Activated CD4-positive, alpha-beta T cell treated with anti-CD3 and anti-CD28 coated beads, Interleukin-2, amount 50 U/mL, for 4 hours (primary cell): ENCODE measurements around the gene KCTD5.

Experiments used
- DNase-seq, 2 experiments: peaks; one replicate each; pipeline ENCODE4 v3.0.0-alpha.2; 2020

Gene KCTD5

GRCh38 chr16:2734844-2735515 is 52.7 kb downstream of the KCTD5 start:
- no peak for DNase-seq

DNA sequence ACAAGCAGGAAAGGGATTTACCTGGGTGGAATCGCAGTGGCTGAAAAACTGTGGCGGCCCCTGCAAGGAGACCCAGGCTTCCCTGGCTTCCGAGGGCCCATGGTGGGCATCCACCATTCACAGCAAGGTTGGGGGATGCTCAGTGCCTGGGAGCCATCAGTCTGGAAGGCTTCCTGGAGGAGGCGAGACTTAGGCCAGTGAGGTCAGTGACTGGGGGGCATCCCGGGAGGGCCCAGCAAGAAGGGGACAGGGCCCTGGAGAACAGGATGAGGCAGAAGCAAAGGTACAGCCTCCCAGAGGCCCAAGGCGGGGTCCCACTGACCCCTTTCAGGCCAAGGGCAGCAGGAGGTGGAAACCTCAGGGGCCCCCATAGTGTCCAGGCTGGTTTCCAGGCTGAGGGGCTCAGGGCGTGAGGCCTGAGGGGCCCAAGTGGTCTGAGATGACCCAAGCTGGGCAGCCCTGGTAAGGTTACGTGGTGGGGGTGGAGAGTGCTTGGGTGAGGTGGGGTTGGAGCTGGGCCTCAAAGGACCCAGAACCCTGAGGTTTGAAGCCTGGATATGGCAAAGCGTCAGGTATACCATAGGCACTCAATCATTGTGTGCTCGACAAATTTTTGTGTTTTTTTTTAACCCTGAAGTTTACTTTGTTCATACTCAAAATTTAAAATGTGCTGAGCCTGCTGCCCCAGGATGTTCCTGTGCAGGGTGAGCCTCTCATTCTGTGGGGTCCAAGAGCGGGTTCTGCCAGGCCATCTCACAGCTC is 54.3 kb downstream of the KCTD5 start:
- DNase-seq, result no peak

GRCh38 chr16:2737238-2737605 is 54.9 kb downstream of the KCTD5 start:
- no peak for DNase-seq

- DNase-seq, result no peak
Measured at GRCh38 chr16:2737895-2738418, 55.6 kb downstream of the KCTD5 start.

- DNase-seq, result no peak
Measured at GRCh38 chr16:2738615-2739014, 56.3 kb downstream of the KCTD5 start.

DNA sequence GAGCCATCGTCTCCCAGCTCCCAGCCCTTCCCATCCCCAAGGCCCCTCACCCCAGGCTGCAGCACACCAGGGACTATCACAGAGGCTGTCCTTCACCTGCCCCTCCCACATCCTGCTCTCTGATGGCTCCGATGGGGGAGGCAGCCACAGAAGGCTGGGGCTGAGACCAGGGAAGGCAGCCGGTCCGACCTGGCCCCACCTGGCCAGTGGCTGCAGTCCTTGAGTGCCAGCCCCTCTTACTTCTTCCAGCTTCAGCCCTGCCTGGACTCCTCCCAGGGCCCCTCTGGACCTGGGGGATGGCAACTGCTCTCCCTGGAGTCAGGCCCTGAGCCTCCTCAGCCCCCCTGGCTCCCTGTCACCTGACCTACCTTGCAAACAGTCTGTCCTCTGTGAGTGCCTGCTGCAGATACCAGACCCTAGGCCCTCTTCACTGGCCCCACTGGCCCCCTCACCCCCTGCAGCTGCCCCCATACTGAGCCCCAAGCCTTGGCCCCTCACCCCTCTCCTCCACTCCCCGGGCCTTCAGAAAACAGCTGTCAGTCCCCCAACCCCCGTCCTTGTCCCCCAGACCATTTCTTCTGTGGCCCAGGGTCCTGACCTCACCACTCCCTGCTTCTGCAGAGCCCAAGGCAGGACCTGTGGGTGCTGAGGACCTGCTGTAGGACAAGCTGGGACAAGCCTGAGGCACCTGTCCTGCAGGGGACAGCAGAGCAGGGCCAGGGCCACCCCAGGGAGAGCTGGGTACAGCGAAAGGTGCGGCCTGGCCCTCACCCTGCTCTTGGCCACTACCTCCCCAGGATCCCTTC is 57.5 kb downstream of the KCTD5 start:
- no peak for DNase-seq

GRCh38 chr16:2740476-2740875 is 58.2 kb downstream of the KCTD5 start:
- no peak for DNase-seq

- no peak for DNase-seq
Measured at GRCh38 chr16:2741168-2741567, 58.8 kb downstream of the KCTD5 start.

DNA sequence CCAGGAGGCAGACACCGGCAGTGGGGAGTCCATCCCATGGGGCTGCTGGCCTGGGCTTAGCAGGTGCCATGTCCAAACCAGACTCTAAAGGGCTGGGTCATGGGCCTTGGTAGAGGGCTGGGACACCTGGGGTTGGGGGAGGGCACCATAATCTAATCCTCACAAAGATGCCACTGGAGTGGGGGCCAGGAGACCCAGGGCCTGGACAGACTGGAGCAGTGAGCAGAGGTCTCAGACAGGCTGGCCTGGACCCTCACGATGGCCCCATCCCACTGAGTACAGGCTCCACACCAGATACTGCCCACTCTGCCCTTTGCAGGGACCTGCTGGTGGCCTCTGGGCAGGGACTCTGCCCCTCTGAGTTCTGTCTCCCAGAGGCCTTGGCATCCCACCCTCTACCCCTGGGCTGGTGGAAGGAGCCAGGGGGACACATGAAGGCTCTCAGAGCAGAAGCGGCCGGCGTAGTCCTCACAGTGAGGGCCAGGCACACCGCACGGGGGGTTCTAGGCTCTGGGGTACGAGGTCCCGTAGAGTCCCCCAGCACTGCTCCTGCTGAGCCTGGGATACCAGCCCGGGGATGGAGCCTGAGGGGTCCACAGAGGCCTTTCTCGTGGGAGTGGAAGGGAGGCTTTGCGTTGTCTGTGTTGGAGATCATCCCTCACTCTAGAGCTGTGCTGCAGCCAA is 60.1 kb downstream of the KCTD5 start:
- DNase-seq, result no peak

DNA sequence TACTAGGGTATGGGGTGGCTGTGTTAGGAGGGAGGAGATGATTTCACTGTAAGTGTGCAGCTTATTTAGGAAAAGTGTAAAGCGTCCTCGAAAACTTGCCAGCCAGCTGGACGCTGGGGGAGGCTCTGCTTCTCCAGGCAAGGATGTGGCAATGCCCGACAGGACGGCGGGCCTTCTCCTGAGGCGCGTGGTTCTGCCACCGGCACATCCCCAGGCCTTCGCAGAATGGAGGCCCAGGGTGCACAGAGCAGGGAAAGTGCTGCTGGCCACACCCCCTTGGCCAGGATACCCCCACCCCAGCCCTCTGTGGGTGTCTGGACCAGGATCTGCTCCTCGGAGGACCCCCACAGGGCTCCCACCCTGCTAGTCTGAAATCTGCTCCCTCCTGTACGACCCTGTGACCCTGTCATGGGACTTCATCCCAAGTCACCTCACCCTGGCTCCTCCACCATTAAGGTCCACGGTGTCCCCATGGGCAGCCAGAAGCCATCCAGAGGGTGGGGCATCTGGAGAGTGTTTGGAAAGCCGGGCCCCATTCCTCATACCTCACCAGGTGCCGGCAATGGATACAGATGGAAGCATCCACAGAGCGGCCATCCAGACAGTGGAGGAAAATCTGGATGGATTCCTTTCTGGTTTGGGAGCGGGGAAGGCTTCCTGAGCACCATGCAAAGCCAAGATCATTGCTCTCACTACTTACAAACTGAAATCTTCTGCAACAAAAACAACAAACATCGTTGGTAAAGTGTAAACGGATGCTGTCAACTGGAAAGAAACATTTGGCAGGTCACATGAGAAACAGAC is 60.9 kb downstream of the KCTD5 start:
- no peak for DNase-seq

DNA sequence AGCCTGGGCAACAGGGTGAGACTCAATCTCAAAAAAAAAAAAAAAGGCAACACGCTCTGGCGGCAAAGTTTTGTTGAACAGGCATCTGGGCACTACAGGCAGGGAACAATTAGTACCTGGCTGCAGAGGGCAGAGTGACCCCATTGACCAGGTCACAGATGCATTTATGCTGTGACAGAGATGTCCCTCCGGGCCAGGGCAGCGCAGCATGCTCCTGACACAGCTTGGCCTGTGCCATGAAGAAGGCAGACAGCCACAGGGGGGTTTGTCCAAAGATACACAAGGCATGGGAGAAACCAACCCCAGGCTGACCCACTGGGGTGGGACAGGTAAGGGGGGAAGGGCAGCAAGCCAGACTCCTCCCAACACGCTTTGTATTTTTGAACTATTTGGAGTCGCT is 62.4 kb downstream of the KCTD5 start:
- no peak for DNase-seq

- no peak for DNase-seq
Measured at GRCh38 chr16:2745116-2745890, 63.0 kb downstream of the KCTD5 start.

DNA sequence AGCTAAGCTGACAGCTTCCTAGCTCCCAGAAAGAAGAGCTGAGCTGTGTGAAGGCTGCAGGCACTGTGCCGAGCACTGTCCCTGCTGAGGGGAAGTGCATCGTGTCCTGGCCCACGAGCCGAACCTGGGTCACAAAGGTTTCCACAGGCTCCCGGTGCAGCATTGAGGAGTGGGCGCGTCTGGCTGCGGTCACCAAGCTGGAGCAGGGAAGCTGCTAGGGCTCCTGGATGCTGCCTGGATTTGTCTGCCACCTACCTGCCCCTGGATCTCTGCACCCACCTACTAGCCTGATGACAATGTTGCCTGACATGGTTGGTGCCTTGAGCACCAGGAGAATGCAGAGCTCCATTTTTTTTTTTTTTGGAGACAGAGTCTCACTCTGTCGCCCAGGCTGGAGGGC is 63.6 kb downstream of the KCTD5 start:
- no peak for DNase-seq

DNA sequence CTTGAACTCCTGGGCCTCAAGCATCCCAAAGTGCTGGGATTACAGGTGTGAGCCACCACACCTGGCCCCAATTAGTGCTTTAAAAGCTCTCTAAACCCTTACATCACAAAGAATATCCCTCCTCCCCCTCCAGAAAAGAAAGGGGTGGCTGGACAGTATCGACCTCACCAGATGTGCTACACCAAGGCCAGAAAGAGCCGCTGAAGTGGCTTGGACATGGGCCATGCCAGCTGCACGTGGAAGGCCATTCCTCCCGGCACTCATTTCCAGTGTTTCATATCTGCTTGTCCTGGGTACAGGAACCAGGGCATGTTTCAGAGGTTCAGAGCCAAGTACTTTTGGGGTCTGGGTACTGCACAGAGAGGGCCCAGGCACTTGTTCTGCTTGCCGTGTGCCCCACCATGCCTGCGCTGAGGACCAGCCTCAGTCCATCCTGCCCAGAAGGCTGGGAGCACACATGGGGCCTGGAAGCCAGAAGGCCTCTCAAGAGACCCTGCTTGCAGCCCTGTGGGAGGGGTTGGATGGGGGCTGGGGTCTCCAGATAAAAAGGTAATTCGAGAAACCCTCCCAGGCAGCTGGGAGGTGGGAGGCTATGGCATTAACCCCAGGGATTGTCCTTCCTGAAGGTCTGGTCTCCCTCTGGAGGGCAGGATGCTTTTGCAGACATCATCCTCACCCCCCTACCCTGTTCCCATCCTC is 66.6 kb downstream of the KCTD5 start:
- no peak for DNase-seq

DNA sequence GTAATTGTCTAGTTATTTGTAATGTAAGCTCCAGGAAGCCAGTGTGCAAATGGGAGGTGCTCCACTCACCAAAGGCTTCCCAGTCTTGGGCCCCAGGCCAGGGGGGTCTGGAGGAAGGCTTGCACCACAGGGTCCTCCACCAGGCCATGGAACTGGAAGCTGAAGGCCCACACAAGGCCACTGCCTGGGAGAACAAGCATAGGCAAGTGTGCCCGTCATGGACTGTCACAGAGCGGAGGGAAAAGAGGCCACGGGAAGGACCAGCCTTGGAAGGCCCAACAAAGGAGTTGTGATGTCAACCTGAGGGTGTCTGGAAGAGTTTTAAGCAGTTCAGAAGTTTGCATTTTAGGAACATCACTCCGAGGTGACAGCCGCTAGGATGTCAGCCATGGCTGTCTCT is 67.2 kb downstream of the KCTD5 start:
- DNase-seq, result no peak

GRCh38 chr16:2749936-2750335 is 67.6 kb downstream of the KCTD5 start:
- DNase-seq, result no peak

DNA sequence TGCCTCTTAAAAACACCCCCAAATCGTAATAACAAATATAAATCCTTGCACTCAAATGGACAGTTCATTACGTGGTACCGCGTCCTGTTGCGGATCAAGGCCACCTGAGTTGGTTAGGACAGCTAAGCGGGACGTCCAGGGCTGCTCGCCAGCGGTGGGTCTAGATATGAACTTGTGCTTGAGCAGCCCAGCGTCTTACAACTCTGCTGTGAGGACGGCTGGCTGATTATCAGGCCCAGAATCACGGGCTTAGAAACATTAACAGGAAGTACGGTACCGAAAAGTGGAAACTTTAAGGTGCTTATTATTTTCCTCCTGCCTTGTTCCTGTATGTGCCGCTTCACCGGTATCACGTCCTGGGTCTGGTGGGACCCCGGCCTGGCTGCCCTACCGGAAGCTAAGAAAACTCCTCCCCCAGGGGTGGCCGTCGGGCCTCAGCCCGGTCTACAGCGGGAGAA is 69.3 kb downstream of the KCTD5 start:
- no peak for DNase-seq

- peak; percentile 92 for DNase-seq
Measured at GRCh38 chr16:2752035-2752849, 69.9 kb downstream of the KCTD5 start, which contains the start of gene SRRM2. SRRM2 (plus strand) TSS chr16:2752638; CDS start chr16:2756365, 3,727 bp downstream.
